Measurements from ENCODE around the gene EFEMP1. TPM values are rescaled to one million over a fixed set of nuclear protein-coding genes. Genes with fewer than 3 reads are reported as not detected.

Gene EFEMP1
- total RNA-seq (2022; extraction: Qiagen RNA extraction), result 29.6 to 56.4 TPM (median 41.3 TPM) in 5 replicates

GRCh38 chr2:55923091-55923981 lies at the start of gene EFEMP1:
Gene EFEMP1 (minus strand): TSS chr2:55923782. CDS start chr2:55922440, 1,342 bp downstream.

Other genes starting within 250 kb of the EFEMP1 start
- 28.1 to 38.2 TPM (median 32.6 TPM) in 5 replicates for gene PNPT1, start 229.9 kb downstream of the EFEMP1 start, total RNA-seq (2022; extraction: Qiagen RNA extraction)